Epithelial cell of prostate (primary cell): Measurements from ENCODE around the gene PDZRN3.

Source experiments
- DNase-seq: peaks from one replicate; pipeline ENCODE4 v3.0.0-alpha.2; 2011; ENCODE audit warnings: low read depth, low spot score
- H3K27ac ChIP-seq: fragments of 450-650 bp; 2 replicates; pipeline ENCODE4 v1.5.1; 2017; ENCODE audit warnings: mild to moderate bottlenecking

Gene PDZRN3

DNA sequence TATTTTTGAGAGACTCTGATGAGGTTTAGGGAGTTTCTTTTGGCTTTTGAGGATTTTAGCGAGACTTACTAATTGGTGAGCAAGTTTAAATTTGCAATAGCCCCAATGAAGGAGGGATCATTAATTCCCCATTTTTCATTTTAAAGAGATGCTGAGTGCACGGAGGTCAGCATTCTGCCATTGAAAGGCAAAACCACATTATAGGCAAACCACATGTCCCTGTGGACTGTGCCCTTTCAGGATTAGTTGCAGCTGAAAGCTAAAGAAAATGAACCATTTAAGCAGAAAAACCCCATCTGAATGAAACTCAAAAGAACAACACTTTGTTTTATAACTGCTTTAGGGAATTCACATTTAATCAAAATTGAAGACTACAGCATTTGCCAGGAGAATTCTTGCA lies 246.5 kb downstream of the PDZRN3 start:
- H3K27ac ChIP-seq = no peak overlapping the region
- no peak for DNase-seq

DNA sequence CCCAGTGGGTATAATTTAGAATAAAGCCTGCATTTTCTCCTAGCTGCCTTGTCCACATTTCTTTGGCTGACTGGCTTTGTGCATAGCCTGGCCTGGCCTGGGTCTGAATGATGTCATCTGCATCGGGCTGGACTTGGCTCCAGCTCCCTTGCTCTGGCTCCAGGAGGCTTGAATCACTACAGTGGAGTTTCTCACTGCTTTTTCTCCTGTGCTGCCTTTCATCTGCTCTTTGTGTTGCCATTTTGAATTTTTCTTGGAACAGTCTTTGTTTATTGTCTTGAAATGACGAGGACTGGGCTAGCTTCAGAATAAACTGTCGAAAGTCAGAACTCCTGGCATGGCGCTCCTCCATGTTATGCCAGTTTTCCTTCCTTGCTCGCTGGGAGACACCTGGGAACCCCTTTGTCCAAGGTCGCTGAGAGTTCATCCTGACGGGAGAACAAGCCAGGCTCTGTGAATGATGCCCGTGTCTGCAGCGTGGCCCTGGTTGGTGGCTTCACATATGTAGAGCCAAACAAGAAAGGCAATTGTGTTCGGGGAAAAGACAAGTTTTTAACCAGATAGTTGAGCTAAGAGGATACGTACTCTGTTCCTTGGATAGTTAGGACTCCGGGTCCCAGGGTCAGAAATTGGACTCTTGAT lies 258.9 kb downstream of the PDZRN3 start:
- no peak for DNase-seq
- H3K27ac ChIP-seq = no peak overlapping the region

- no peak for DNase-seq
- H3K27ac ChIP-seq = no peak overlapping the region
These were observed 260.2 kb downstream of the PDZRN3 start for GRCh38 chr3:73364517-73364916.

GRCh38 chr3:73363093-73363492 lies 261.6 kb downstream of the PDZRN3 start:
- no peak overlapping the region for H3K27ac ChIP-seq
- DNase-seq = no peak

DNA sequence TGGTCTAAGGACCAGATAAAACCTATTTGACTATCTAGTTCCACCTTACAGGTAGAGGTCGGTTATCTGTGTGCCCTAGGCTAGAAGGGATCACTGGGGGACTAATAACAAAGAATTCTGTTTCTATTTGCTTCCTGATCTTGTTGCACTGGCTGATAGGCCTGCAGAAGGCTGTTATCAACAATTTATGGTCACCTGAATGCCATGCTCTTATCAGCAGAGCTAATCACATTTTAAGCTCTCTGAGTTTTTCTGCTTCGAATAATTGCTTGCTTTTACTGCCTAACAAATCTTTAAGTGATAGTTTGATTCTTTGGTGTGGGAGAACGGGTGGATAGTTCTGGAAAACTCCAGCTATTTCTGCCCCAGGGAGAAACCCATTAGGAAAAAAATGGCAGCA lies 263.1 kb downstream of the PDZRN3 start:
- DNase-seq = no peak

DNA sequence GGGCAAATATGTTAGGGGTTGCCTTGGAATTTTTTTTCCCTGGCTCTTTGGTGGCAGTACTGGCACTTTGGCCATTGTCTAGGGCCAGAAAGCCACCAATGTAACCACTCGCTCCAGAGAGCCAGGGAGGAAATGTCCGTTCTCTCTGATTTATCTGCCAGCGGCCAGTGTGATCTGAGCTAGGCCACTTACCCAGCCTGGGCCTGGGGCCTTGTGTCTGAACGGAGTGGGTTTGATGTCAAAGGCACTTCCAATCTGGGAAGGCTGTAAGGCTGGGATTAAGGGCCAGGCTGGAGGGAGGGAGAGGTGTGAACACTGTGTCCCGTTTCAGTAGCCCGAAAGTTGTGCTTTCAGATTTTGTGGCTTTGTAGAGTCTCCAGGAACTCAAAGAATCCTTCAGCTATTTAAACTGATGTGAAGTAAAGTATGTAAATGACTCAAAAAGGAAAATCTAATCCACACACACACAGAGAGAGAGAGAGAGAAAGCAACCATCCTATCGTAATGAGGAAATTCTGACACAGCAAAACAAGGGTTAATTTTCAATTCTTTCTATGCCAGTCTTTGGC lies 271.0 kb downstream of the PDZRN3 start:
- H3K27ac ChIP-seq = no peak overlapping the region

More for the DNA sequence above, 263.1 kb downstream of the PDZRN3 start:
- no peak overlapping the region for H3K27ac ChIP-seq

DNA sequence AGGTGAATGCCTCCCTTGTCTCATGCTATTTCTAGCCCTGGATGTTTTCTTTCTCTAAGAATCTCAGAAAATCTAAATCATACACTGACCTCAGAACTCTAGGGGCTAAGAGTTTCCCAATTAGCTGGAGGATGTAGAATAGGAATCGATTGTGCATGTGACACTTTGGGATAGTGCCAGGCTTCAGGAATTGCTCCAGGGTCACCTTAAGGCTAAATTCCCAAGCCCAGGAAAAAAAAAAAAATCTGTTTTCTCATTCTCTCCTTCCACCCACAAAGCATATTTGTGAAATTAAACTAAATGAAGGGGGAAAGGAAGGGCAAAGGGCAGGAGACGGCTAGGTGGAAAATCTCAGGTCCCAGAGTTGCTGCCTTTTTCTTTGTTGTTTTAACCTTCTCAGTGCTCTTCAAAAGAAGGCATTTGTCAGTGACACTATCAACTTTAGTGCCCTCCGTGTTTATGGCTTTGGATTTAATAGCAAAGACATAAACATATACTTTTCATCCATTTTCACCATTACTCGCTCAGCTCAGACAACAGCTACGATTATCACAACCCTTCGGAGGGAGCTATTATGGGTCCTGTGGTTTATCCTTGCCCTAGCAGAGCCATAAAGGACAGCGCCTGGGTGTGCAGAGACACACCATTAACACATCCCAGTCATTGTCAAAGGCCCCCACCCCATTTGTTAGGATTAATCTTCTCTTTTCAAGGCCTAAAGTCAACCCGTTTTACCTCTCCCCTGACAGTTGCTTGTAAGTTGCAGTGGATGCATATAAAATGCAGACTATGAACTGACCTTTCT lies 271.7 kb downstream of the PDZRN3 start:
- no peak for DNase-seq
- no peak overlapping the region for H3K27ac ChIP-seq

More for the DNA sequence above, 271.0 kb downstream of the PDZRN3 start:
- no peak for DNase-seq

GRCh38 chr3:73351423-73352071 lies 273.2 kb downstream of the PDZRN3 start:
- DNase-seq = no peak
- no peak overlapping the region for H3K27ac ChIP-seq

- no peak overlapping the region for H3K27ac ChIP-seq
- DNase-seq = no peak
These were observed 273.7 kb downstream of the PDZRN3 start for GRCh38 chr3:73350996-73351395.

DNA sequence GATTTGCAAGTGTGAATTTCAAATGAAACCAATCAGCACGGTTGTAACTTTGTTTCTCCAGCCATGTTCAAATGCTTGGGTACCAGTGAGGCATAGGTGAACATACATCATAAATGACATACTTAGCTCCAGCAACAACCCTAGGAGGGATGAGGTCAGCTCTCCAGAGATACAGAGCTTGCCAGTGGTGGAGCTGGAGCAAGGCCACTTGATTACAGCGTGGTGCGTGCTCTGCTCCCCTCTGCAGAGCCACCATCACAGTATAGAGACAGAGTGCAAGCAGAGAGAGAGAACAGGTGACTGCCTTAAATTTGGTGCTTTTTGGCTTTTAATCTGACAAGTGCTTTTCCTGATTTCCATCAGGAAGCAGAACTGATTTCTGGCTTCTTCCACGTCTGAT lies 275.1 kb downstream of the PDZRN3 start:
- no peak overlapping the region for H3K27ac ChIP-seq
- DNase-seq = no peak

GRCh38 chr3:73342077-73342476 lies 282.7 kb downstream of the PDZRN3 start:
- no peak for DNase-seq
- H3K27ac ChIP-seq = no peak overlapping the region

DNA sequence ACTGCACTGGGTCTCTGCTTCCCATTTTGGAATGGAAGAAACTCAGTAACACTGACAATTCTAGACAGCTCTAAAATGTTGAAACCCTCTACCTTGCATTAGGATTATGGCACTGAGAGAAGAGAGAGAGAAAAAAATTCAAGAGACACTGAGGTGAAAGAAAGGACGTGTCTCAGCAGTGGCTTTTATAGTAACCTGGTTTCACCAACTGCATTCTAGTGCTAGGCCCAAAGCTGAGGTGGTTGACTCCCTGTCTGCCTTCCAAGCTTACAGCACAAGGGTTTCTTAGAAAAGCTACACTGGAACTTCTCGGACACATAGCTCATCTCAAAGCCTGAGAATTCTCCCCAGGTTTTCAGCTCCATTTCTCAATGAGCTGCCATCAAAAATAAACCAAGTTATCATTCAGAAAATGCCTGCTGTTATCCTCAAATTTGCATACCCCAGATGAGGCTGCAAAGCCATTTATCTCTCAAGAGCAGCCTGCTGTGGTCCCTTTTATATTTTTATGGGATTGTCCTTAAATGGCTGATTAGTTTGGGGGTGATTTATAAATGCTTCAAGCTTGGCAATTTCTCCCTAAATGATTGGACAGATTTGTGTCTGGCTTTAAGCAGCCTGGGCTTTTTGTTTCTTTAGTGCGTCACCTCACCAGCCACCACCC lies 283.3 kb downstream of the PDZRN3 start:
- DNase-seq = no peak

DNA sequence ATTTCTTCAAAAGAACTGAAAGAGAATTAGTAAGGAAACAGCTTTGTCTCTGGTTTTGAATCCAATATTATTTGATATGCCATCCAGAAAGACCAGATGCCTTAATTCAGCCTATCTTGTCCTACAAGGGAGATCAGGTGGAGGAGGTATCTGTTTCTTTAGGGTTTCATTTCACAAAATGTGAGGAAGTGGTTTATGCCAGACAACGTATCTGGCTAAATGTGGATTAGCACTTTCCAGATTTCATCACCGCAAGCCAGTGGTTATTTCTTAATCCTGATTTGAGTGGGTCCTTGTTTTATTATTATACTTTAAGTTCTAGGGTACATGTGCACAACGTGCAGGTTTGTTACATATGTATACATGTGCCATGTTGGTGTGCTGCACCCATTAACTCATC lies 292.2 kb downstream of the PDZRN3 start:
- DNase-seq = no peak

More for the DNA sequence above, 283.3 kb downstream of the PDZRN3 start:
- H3K27ac ChIP-seq = no peak overlapping the region

More for the DNA sequence above, 292.2 kb downstream of the PDZRN3 start:
- H3K27ac ChIP-seq = no peak overlapping the region
